Mononuclear cell (primary cell): ENCODE data around the gene CC2D1B. TPM values are rescaled to one million over a fixed set of nuclear protein-coding genes. Genes with fewer than 3 reads are reported as not detected.

ENCODE experiments used
- H3K27me3 ChIP-seq: 2 replicates; pipeline ENCODE4 v1.6.0; 2011; ENCODE audit warnings: low read length, control low read depth; ENCODE audit not compliant: insufficient read depth
- H3K4me1 ChIP-seq: 2 replicates; pipeline ENCODE4 v1.5.1; 2011; ENCODE audit warnings: mild to moderate bottlenecking, low read length, control low read depth; ENCODE audit not compliant: insufficient read depth
- H3K4me3 ChIP-seq: 2 replicates; pipeline ENCODE4 v1.5.1; 2011; ENCODE audit warnings: mild to moderate bottlenecking, low read length, moderate library complexity
- H3K9me3 ChIP-seq: 2 replicates; pipeline ENCODE4 v1.5.1; 2011; ENCODE audit warnings: low read depth, mild to moderate bottlenecking, control low read depth, low read length
- total RNA-seq: library from RNA; depleted of rRNA; stranded (reverse); fragments of >200 nt; gene quantifications from one replicate; pipeline ENCODE4 v1.2.3, GENCODE V29; 2012

The CC2D1B gene
- total RNA-seq, 1 donor, result 20.9 TPM

GRCh38 chr1:52345252-52345651 lies 20.8 kb downstream of the CC2D1B start:
- Histone ChIP-seq H3K4me1 (no peaks in the 10 kb centered on the region), H3K9me3 (no peaks in the 10 kb centered on the region), H3K4me3 (no peak overlapping the region), H3K27me3 (no peaks in the 10 kb centered on the region)

- H3K9me3 ChIP-seq, result no peaks in the 10 kb centered on the region
- H3K4me1 ChIP-seq, result no peaks in the 10 kb centered on the region
- H3K4me3 ChIP-seq, result no peak overlapping the region
- no peaks in the 10 kb centered on the region for H3K27me3 ChIP-seq
Measured at GRCh38 chr1:52343979-52344378, 22.0 kb downstream of the CC2D1B start.

- Histone ChIP-seq H3K9me3 (no peaks in the 10 kb centered on the region), H3K4me3 (no peak overlapping the region), H3K27me3 (no peaks in the 10 kb centered on the region), H3K4me1 (no peaks in the 10 kb centered on the region)
Measured at GRCh38 chr1:52341655-52342260, 24.2 kb downstream of the CC2D1B start.

- no peak overlapping the region for H3K4me3 ChIP-seq
- no peaks in the 10 kb centered on the region for H3K9me3 ChIP-seq
- no peaks in the 10 kb centered on the region for H3K27me3 ChIP-seq
- H3K4me1 ChIP-seq, result no peaks in the 10 kb centered on the region
Measured at GRCh38 chr1:52337439-52337838, 28.6 kb downstream of the CC2D1B start.

- Histone ChIP-seq H3K4me1 (no peaks in the 10 kb centered on the region), H3K4me3 (no peak overlapping the region), H3K27me3 (no peaks in the 10 kb centered on the region), H3K9me3 (no peaks in the 10 kb centered on the region)
Measured at GRCh38 chr1:52334906-52335528, 31.0 kb downstream of the CC2D1B start.

GRCh38 chr1:52332411-52332810 lies 33.6 kb downstream of the CC2D1B start:
- no peaks in the 10 kb centered on the region for H3K4me1 ChIP-seq
- no peak overlapping the region for H3K4me3 ChIP-seq
- no peaks in the 10 kb centered on the region for H3K9me3 ChIP-seq

GRCh38 chr1:52328615-52329014 lies 37.4 kb downstream of the CC2D1B start:
- Histone ChIP-seq H3K4me1 (no peaks in the 10 kb centered on the region), H3K9me3 (no peaks in the 10 kb centered on the region), H3K4me3 (no peak overlapping the region), H3K27me3 (no peaks in the 10 kb centered on the region)

More at GRCh38 chr1:52332411-52332810, 33.6 kb downstream of the CC2D1B start:
- no peaks in the 10 kb centered on the region for H3K27me3 ChIP-seq

- Histone ChIP-seq H3K4me3 (no peak overlapping the region), H3K4me1 (no peaks in the 10 kb centered on the region), H3K27me3 (no peaks in the 10 kb centered on the region), H3K9me3 (no peaks in the 10 kb centered on the region)
Measured at GRCh38 chr1:52325786-52326185, 40.2 kb downstream of the CC2D1B start.

GRCh38 chr1:52323731-52324130 lies 42.3 kb downstream of the CC2D1B start:
- Histone ChIP-seq H3K4me1 (no peaks in the 10 kb centered on the region), H3K4me3 (no peak overlapping the region), H3K9me3 (no peaks in the 10 kb centered on the region), H3K27me3 (no peaks in the 10 kb centered on the region)

GRCh38 chr1:52321061-52321460 lies 44.9 kb downstream of the CC2D1B start:
- Histone ChIP-seq H3K9me3 (no peaks in the 10 kb centered on the region), H3K4me3 (no peak overlapping the region), H3K27me3 (no peaks in the 10 kb centered on the region), H3K4me1 (no peaks in the 10 kb centered on the region)

GRCh38 chr1:52306227-52307006 lies 59.6 kb downstream of the CC2D1B start:
- no peaks in the 10 kb centered on the region for H3K9me3 ChIP-seq
- no peaks in the 10 kb centered on the region for H3K4me1 ChIP-seq
- no peak overlapping the region for H3K4me3 ChIP-seq
- H3K27me3 ChIP-seq, result no peaks in the 10 kb centered on the region

- H3K4me3 ChIP-seq, result no peak overlapping the region
- no peaks in the 10 kb centered on the region for H3K9me3 ChIP-seq
- H3K4me1 ChIP-seq, result no peaks in the 10 kb centered on the region
- H3K27me3 ChIP-seq, result no peaks in the 10 kb centered on the region
Measured at GRCh38 chr1:52305417-52306226, 60.4 kb downstream of the CC2D1B start.
